Measurements from ENCODE around the gene MRPL39. TPM values are rescaled to one million over a fixed set of nuclear protein-coding genes. Genes with fewer than 3 reads are reported as not detected.

MRPL39 gene
- total and polyA plus RNA-seq, 8 donors = 2.9 to 65.6 (median 31.5) TPM; not detected in 1

DNA sequence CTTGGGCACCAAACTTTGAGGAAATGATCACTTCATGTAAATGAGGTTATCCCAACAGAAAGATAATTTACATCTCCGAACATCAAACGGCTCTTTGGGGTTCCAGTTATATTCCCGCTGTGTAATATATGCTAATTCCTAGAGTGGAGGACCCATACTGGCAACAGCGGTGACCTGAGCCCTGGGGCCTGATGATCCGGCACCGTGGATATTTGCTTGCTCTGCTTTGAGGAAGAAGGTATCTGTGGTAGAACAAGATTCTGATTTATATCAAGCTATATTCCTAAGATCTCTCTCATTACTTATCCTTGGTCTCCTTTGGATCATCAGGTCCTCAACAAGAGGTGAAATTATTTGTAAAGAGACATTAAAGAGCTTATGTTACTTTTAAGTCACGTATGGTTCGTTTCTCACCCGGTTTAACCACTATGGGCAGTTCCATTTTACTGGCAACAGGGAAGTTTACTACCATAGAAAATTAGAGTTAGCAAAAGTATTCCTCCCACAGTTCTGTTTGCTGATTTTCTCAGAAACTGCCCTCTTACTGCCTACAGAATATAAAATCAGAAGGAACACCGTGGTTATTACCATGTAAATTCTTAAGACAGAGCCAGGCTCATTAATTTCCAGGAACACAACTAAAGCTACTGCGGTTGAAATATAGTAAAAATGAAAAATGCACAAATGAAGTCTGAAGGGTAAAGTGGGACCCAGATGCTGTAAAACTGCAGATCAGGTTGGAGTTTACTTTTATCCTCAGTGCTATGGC lies 56.7 kb downstream of the MRPL39 start:
- TF ChIP-seq, protein P1, sequence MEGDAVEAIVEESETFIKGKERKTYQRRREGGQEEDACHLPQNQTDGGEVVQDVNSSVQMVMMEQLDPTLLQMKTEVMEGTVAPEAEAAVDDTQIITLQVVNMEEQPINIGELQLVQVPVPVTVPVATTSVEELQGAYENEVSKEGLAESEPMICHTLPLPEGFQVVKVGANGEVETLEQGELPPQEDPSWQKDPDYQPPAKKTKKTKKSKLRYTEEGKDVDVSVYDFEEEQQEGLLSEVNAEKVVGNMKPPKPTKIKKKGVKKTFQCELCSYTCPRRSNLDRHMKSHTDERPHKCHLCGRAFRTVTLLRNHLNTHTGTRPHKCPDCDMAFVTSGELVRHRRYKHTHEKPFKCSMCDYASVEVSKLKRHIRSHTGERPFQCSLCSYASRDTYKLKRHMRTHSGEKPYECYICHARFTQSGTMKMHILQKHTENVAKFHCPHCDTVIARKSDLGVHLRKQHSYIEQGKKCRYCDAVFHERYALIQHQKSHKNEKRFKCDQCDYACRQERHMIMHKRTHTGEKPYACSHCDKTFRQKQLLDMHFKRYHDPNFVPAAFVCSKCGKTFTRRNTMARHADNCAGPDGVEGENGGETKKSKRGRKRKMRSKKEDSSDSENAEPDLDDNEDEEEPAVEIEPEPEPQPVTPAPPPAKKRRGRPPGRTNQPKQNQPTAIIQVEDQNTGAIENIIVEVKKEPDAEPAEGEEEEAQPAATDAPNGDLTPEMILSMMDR (IDR thresholded peaks at IDR 0.05) = no peak
- TF ChIP-seq POLR2AphosphoS5 (IDR thresholded peaks at IDR 0.05) = no peak
- TF ChIP-seq POLR2A (IDR thresholded peaks at IDR 0.05) = no peak
- TF ChIP-seq EP300 (IDR thresholded peaks at IDR 0.05) = no peak
- WGBS, 5 donors = 85 to 89% (median 87%) methylated on average over 11 of the region's 11 CpGs
- no peaks in the 10 kb centered on the region for H3K4me1 ChIP-seq
- no peak for DNase-seq
- H3K4me3 ChIP-seq = no peak overlapping the region
- intact Hi-C loops (cut with DNase I; ENCODE audit: low total_unique reads) = no loop called here
- H3K27me3 ChIP-seq = no peaks in the 10 kb centered on the region
- H3K9me3 ChIP-seq = no peaks in the 10 kb centered on the region
- H3K36me3 ChIP-seq = no peaks in the 10 kb centered on the region
- no peak overlapping the region for H3K27ac ChIP-seq

- intact Hi-C loops (cut with DNase I; ENCODE audit: low total_unique reads) = no loop called here
- TF ChIP-seq, protein P1 (IDR thresholded peaks at IDR 0.05) = no peak
- no peak for TF ChIP-seq POLR2A (IDR thresholded peaks at IDR 0.05)
- TF ChIP-seq EP300 (IDR thresholded peaks at IDR 0.05) = no peak
- TF ChIP-seq POLR2AphosphoS5 (IDR thresholded peaks at IDR 0.05) = no peak
- 76 to 85% (median 82%) methylated on average over 2 of the region's 2 CpGs for WGBS, 5 donors
These were observed 66.2 kb downstream of the MRPL39 start for GRCh38 chr21:25541042-25541441.

DNA sequence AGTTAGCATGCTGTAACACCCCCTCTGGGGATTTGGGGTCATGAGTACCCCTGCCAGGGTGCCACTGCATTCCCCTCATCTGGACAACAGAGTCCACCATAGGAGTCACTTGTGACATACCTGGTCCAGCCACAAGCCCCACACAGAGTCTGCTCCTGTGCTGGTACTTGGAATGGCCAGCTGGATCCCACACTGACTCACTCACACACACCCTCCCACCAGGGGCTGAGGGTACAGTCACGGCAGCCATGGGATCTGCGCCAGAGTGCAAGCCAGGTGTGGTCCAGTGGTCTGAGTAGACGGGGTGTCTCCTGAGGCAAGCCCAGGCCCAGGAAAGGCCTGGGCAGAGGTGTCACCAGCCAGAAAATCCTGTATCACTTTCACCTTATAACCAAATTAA lies 67.7 kb downstream of the MRPL39 start:
- Histone ChIP-seq H3K9me3 (peaks cover 0 to 31% (median 25%) of the 10 kb centered on the region in 4 donors), H3K27me3 (no peaks in the 10 kb centered on the region), H3K4me1 (no peaks in the 10 kb centered on the region), H3K36me3 (no peaks in the 10 kb centered on the region), H3K4me3 (no peak overlapping the region), H3K27ac (no peak overlapping the region)
- TF ChIP-seq, protein P1 (IDR thresholded peaks at IDR 0.05) = no peak
- TF ChIP-seq POLR2AphosphoS5 (IDR thresholded peaks at IDR 0.05) = no peak
- no peak for TF ChIP-seq EP300 (IDR thresholded peaks at IDR 0.05)
- no peak for TF ChIP-seq POLR2A (IDR thresholded peaks at IDR 0.05)
- WGBS, 5 donors = 75 to 91% (median 84%) methylated on average over 3 of the region's 3 CpGs
- intact Hi-C loops (cut with DNase I; ENCODE audit: low total_unique reads) = no loop called here
- DNase-seq = no peak

More at GRCh38 chr21:25541042-25541441, 66.2 kb downstream of the MRPL39 start:
- peaks cover 0 to 31% (median 25%) of the 10 kb centered on the region in 4 donors for H3K9me3 ChIP-seq
- no peak for DNase-seq
- H3K36me3 ChIP-seq = no peaks in the 10 kb centered on the region
- no peaks in the 10 kb centered on the region for H3K27me3 ChIP-seq
- H3K27ac ChIP-seq = no peak overlapping the region
- no peaks in the 10 kb centered on the region for H3K4me1 ChIP-seq
- H3K4me3 ChIP-seq = no peak overlapping the region

- Histone ChIP-seq H3K4me3 (no peak overlapping the region), H3K36me3 (no peaks in the 10 kb centered on the region), H3K27ac (no peak overlapping the region), H3K9me3 (peaks cover 0 to 31% (median 25%) of the 10 kb centered on the region in 4 donors), H3K4me1 (no peaks in the 10 kb centered on the region), H3K27me3 (no peaks in the 10 kb centered on the region)
- intact Hi-C loops (cut with DNase I; ENCODE audit: low total_unique reads) = no loop called here
- DNase-seq = no peak
- TF ChIP-seq, protein P1 (IDR thresholded peaks at IDR 0.05) = no peak
- TF ChIP-seq EP300 (IDR thresholded peaks at IDR 0.05) (no peak), POLR2AphosphoS5 (IDR thresholded peaks at IDR 0.05) (no peak), POLR2A (IDR thresholded peaks at IDR 0.05) (no peak)
These were observed 70.1 kb downstream of the MRPL39 start for GRCh38 chr21:25537174-25537573.
